SJCRH30 (cell line): Measurements from ENCODE around the gene SURF2. TPM values are rescaled to one million over a fixed set of nuclear protein-coding genes. Genes with fewer than 3 reads are reported as not detected.
"Not testable (repeated sequence)": the region's sequence is repeated elsewhere in the genome, so short reads cannot be mapped to it uniquely, and the experiment has no call there.

Source experiments
- DNase-seq, 2 experiments: peaks; one replicate each; pipeline ENCODE4 v3.0.0-alpha.2; 2015 to 2020
- H3K27ac ChIP-seq: fragments of 250-450 bp; sonication (Bioruptor Pico); 2 replicates; pipeline ENCODE4 v1.5.1; 2020; ENCODE audit warnings: mild to moderate bottlenecking, moderate library complexity
- H3K27me3 ChIP-seq: fragments of 250-450 bp; sonication (Bioruptor Pico); 2 replicates; pipeline ENCODE4 v1.5.1; 2020; ENCODE audit warnings: mild to moderate bottlenecking, moderate library complexity
- H3K36me3 ChIP-seq: fragments of 250-450 bp; sonication (Bioruptor Pico); 2 replicates; pipeline ENCODE4 v1.5.1; 2020; ENCODE audit warnings: mild to moderate bottlenecking, moderate library complexity
- H3K4me1 ChIP-seq: fragments of 250-450 bp; sonication (Bioruptor Pico); 2 replicates; pipeline ENCODE4 v1.5.1; 2020; ENCODE audit warnings: mild to moderate bottlenecking, moderate library complexity
- H3K4me3 ChIP-seq: fragments of 250-450 bp; sonication (Bioruptor Pico); 2 replicates; pipeline ENCODE4 v1.5.1; 2020; ENCODE audit warnings: mild to moderate bottlenecking, moderate library complexity
- H3K9me3 ChIP-seq: fragments of 250-450 bp; sonication (Bioruptor Pico); replicated peaks from 2 replicates; pipeline ENCODE4 v1.5.1; 2020; ENCODE audit warnings: mild to moderate bottlenecking, moderate library complexity
- total RNA-seq: library from RNA; depleted of rRNA; stranded (reverse); fragments of >200 nt; shearing (Covaris generic); gene quantifications from 2 replicates; pipeline ENCODE4 v1.2.3, GENCODE V29; 2014

Gene SURF2
- total RNA-seq, 1 experiment from 2014 or later: 34.7 TPM

- DNase-seq: no peak
- Histone ChIP-seq H3K27ac (no peak overlapping the region), H3K4me1 (no peaks in the 10 kb centered on the region), H3K27me3 (no peaks in the 10 kb centered on the region), H3K36me3 (peaks cover 44% of the 10 kb centered on the region), H3K4me3 (no peak overlapping the region), H3K9me3 (no peaks in the 10 kb centered on the region)
Observed at GRCh38 chr9:133331641-133332380, 24.5 kb upstream of the SURF2 start.

DNA sequence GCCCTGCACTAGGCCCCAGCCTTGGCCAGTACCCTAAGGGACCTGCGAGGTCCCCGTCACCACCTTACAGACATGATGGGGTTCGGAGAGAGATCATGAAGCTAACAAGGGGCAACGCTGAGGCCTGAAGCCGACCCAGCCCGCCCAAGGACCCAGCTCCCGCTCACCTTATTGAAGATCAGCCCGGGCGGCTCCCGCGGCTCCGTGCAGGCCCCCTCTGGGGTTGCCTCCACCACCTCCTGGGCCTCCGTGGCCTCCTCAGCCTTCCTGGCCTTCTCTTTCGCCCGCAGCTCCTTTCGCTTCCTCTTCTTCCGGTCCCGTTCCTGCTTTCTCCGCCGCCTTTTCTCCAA lies 24.0 kb upstream of the SURF2 start:
- no peaks in the 10 kb centered on the region for H3K9me3 ChIP-seq
- H3K4me1 ChIP-seq: no peaks in the 10 kb centered on the region
- DNase-seq: no peak
- H3K27ac ChIP-seq: no peak overlapping the region
- no peak overlapping the region for H3K4me3 ChIP-seq
- H3K27me3 ChIP-seq: no peaks in the 10 kb centered on the region
- peaks cover 44% of the 10 kb centered on the region for H3K36me3 ChIP-seq

GRCh38 chr9:133333011-133333410 lies 23.3 kb upstream of the SURF2 start:
- Histone ChIP-seq H3K27me3 (no peaks in the 10 kb centered on the region), H3K9me3 (no peaks in the 10 kb centered on the region), H3K4me1 (no peaks in the 10 kb centered on the region), H3K27ac (no peak overlapping the region), H3K36me3 (peaks cover 44% of the 10 kb centered on the region), H3K4me3 (no peak overlapping the region)
- DNase-seq: no peak

DNA sequence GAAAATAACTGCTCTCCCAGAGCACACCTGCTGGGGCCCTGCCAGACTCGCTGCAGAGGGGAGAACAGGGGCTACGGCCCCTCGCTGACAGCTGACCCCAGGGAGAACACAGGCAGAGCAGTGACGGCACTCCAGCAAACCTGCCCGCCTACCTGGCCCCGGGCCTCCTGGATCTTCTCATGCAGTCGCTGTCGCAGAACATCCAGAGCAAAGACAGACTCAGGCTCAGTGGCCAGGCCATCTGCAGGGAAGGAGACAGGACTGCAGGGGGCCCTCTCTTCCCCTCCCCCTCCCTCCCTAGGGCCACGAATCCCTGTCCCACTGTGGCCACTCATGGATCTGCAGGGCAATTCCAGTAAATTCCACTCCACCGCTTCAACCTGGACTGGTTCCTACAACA lies 22.8 kb upstream of the SURF2 start:
- DNase-seq: no peak
- H3K4me3 ChIP-seq: no peak overlapping the region
- H3K27me3 ChIP-seq: no peaks in the 10 kb centered on the region
- no peak overlapping the region for H3K27ac ChIP-seq
- no peaks in the 10 kb centered on the region for H3K4me1 ChIP-seq
- H3K36me3 ChIP-seq: peaks cover 44% of the 10 kb centered on the region
- no peaks in the 10 kb centered on the region for H3K9me3 ChIP-seq

DNA sequence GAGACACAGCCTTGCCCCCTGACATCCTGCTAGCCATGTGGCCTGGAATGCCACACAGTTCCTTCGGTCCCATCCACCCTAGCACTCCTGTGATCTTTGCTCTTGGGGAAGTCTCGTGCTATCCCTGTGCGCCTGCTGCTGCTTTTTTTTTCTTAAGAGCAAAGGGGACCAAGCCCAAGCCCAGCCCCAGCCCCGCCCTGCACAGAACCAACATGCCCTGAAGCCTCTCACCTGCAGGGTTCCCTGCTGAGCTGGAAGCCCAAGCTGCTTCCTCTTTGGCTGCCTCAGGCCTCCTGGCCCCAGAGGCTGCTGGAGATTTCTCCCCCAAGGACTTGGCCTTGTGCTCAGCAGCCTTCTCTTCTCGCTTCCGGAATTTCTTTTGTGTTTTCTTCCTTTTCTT lies 22.2 kb upstream of the SURF2 start:
- Histone ChIP-seq H3K27ac (no peak overlapping the region), H3K27me3 (no peaks in the 10 kb centered on the region), H3K4me1 (no peaks in the 10 kb centered on the region), H3K36me3 (peaks cover 44% of the 10 kb centered on the region), H3K4me3 (no peak overlapping the region), H3K9me3 (no peaks in the 10 kb centered on the region)
- DNase-seq: no peak

DNA sequence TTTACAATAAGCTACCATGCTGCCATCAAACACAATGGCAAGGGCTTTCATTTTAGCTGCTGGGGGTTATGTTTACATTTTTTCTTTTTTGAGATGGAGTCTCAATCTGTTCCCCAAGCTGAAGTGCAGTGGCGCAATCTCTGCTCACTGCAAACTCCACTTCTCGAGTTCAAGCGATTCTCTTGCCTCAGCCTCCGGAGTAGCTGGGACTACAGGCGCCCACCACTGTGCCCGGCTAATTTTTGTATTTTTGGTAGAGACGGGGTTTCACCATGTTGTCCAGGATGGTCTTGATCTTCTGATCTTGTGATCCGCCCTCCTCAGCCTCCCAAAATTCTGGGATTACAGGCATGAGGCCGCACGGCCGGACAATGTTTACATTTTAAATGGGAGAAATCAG lies 21.5 kb upstream of the SURF2 start:
- not testable (repeated sequence) for H3K27me3 ChIP-seq, DNase-seq, H3K4me1 ChIP-seq, H3K27ac ChIP-seq, H3K9me3 ChIP-seq
- Histone ChIP-seq H3K4me3 (peak overlapping the region; percentile 83), H3K36me3 (peaks cover 46% of the 10 kb centered on the region)

- Histone ChIP-seq H3K9me3 (no peaks in the 10 kb centered on the region), H3K36me3 (peaks cover 43% of the 10 kb centered on the region), H3K27ac (peak within 1 kb of the TSS; percentile 37; the same call in 1 of the 2 replicates), H3K4me1 (no peaks in the 10 kb centered on the region), H3K4me3 (peak within 1 kb of the TSS; percentile 83), H3K27me3 (no peaks in the 10 kb centered on the region)
- peak; percentile 93 to 94 for DNase-seq
Observed at GRCh38 chr9:133335924-133336811, 20.2 kb upstream of the SURF2 start, which contains the start of gene SURF6. TSS of gene SURF6 (minus strand) at chr9:133336188. CDS start at chr9:133336132, 56 bp downstream.

GRCh38 chr9:133339641-133340040 lies 16.7 kb upstream of the SURF2 start:
- Histone ChIP-seq H3K27me3 (no peaks in the 10 kb centered on the region), H3K4me3 (no peak overlapping the region), H3K27ac (no peak overlapping the region), H3K36me3 (peaks cover 37% of the 10 kb centered on the region), H3K4me1 (peaks cover 11% of the 10 kb centered on the region), H3K9me3 (no peaks in the 10 kb centered on the region)
- no peak for DNase-seq

DNA sequence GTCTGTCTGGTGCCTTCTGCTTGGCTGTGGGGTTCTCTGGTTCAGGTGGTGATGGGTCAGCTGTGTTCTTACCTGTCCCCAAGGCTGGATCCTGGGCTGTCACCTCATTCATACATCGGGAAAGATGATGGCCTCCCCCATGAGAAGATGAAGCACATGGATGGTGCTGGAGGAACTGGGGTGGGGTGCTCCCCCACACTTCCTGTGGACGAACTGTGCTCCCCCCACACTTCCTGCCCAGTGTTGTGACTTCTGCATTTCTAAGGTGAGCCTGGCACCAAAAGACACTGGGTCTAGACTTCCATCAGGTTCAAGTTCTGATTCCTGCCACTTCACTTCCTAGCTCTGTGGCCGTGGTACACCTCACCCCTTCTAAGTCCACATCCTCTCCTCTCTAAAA lies 16.1 kb upstream of the SURF2 start:
- Histone ChIP-seq H3K27ac (no peak overlapping the region), H3K4me3 (no peak overlapping the region), H3K36me3 (peaks cover 40% of the 10 kb centered on the region), H3K9me3 (no peaks in the 10 kb centered on the region), H3K27me3 (no peaks in the 10 kb centered on the region), H3K4me1 (peaks cover 11% of the 10 kb centered on the region)
- DNase-seq: no peak

DNA sequence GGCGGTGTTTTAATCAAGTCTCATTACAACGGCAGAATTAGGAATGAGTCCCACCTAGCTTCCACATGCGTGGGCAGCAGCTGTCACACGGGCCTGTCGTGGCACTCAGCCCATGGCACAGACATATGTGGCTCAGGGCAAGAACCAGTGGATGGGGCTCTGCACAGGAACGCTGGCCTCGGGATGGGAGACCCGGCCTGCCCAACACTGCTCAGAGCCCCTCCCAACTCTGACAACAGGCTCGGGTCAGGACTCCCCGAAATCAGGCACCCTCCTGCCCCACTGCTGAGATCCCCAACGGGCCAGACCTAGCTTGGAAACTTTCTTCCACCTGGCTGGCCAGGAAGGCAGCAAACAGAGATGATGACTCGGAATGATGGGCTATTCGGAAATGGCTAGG lies 15.4 kb upstream of the SURF2 start:
- Histone ChIP-seq H3K4me3 (no peak overlapping the region), H3K9me3 (no peaks in the 10 kb centered on the region), H3K4me1 (peaks cover 11% of the 10 kb centered on the region), H3K27ac (no peak overlapping the region), H3K36me3 (peaks cover 47% of the 10 kb centered on the region), H3K27me3 (no peaks in the 10 kb centered on the region)
- no peak for DNase-seq

- Histone ChIP-seq H3K36me3 (peaks cover 48% of the 10 kb centered on the region), H3K4me3 (no peak overlapping the region), H3K27me3 (no peaks in the 10 kb centered on the region), H3K9me3 (no peaks in the 10 kb centered on the region), H3K27ac (no peak overlapping the region), H3K4me1 (peaks cover 13% of the 10 kb centered on the region)
- DNase-seq: peak; percentile 45 to 46
Observed at GRCh38 chr9:133341369-133342068, 14.8 kb upstream of the SURF2 start.

- H3K27me3 ChIP-seq: no peaks in the 10 kb centered on the region
- no peak overlapping the region for H3K4me3 ChIP-seq
- DNase-seq: no peak
- peaks cover 48% of the 10 kb centered on the region for H3K36me3 ChIP-seq
- no peaks in the 10 kb centered on the region for H3K9me3 ChIP-seq
- H3K27ac ChIP-seq: no peak overlapping the region
- peaks cover 14% of the 10 kb centered on the region for H3K4me1 ChIP-seq
Observed at GRCh38 chr9:133342069-133342406, 14.3 kb upstream of the SURF2 start.

DNA sequence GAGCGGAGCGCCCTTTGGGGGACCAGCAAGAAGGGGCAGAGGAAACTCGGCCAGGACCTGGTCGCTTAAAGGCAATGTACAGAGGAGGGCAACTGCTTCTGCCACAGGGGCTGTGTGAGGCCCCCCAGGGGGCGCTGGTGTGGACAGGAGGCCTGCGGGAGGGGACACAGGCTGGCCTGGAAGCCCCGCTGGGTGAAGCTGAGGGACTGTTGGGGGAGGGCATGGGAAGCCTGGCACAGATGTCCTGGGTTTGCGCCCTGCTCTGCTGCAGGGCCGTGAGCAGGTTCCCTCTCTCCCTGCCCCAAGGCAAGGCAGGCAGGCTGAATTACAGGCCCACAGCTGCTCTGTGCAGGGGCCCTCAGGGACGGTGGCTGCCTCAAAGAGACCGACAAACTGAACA lies 13.8 kb upstream of the SURF2 start:
- Histone ChIP-seq H3K9me3 (no peaks in the 10 kb centered on the region), H3K4me1 (peaks cover 14% of the 10 kb centered on the region), H3K27ac (peak overlapping the region; percentile 21; the same call in 1 of the 2 replicates), H3K36me3 (peaks cover 48% of the 10 kb centered on the region), H3K27me3 (no peaks in the 10 kb centered on the region), H3K4me3 (no peak overlapping the region)
- DNase-seq: peak; percentile 58 to 66

DNA sequence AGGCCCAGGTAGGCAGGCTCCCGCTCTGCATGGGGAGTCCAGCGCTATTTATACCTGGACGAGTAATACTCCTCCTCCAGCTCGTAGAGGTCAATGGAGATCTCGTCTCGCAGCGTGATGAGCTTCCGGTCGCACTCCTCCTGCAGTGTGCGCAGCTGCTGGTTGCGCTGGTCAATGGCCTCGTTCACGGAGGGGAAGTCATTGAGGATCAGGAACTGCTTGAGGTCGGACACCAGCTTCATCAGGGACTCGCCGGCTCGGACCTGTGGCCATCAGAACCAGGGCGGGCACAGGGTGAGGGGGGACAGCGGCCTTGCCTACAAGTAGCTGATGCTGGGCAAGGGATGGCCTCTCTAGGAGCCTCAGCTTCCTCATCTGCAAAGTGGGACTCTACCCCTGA lies 12.3 kb upstream of the SURF2 start:
- peaks cover 57% of the 10 kb centered on the region for H3K36me3 ChIP-seq
- no peak for DNase-seq
- no peaks in the 10 kb centered on the region for H3K27me3 ChIP-seq
- peaks cover 14% of the 10 kb centered on the region for H3K4me1 ChIP-seq
- H3K9me3 ChIP-seq: no peaks in the 10 kb centered on the region
- H3K4me3 ChIP-seq: no peak overlapping the region
- H3K27ac ChIP-seq: no peak overlapping the region

- Histone ChIP-seq H3K27me3 (no peaks in the 10 kb centered on the region), H3K4me3 (no peak overlapping the region), H3K4me1 (peaks cover 20% of the 10 kb centered on the region), H3K27ac (no peak overlapping the region), H3K36me3 (peaks cover 61% of the 10 kb centered on the region), H3K9me3 (no peaks in the 10 kb centered on the region)
- DNase-seq: no peak
Observed at GRCh38 chr9:133344979-133345378, 11.4 kb upstream of the SURF2 start.
